GM19452 (cell line): ENCODE measurements around the gene CDC42EP2.

Experiments
- ATAC-seq: cut with Tn5 transposase; IDR thresholded peaks from one replicate; pipeline ENCODE4 v1.9.1; 2021; ENCODE audit not compliant: unreplicated experiment

CDC42EP2 gene

DNA sequence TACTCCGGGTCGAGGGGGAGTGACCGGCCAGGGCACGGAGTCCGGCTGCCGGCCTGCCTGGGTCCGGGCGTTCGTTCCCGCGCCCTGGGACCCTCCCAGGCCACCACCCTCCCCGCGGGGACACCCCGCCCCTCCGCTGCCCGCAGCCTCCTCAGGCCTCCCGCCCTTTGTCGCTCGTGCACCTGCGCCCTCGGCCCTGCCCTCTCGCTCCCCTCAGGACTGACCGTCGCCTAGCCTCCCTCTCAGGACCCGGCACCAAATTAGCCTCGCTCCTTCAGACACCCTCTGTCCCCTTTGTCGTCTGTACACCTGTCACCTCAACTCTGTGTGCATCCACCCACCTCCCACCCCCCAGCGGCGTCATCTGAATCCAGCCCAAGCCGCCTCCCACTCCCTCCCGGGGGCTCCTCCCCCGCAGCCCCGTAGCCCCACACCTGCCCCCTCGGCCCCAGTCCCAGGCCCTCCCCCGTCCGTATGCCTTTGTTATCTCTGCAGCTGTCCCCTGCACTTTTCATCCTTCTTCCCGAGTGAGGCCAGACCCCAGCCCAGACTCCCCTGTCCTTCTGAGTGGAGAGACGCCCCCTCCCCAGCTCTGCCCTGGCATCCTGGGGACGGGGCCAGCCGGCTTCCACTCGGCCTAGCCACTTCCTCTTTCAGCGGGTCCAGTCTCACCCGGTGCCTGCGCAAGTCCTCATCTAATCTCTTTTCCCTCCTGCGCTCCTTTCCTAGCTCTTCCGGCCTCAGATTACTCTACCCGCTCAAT lies 40.5 kb downstream of the CDC42EP2 start:
- ATAC-seq: peak; percentile 32

DNA sequence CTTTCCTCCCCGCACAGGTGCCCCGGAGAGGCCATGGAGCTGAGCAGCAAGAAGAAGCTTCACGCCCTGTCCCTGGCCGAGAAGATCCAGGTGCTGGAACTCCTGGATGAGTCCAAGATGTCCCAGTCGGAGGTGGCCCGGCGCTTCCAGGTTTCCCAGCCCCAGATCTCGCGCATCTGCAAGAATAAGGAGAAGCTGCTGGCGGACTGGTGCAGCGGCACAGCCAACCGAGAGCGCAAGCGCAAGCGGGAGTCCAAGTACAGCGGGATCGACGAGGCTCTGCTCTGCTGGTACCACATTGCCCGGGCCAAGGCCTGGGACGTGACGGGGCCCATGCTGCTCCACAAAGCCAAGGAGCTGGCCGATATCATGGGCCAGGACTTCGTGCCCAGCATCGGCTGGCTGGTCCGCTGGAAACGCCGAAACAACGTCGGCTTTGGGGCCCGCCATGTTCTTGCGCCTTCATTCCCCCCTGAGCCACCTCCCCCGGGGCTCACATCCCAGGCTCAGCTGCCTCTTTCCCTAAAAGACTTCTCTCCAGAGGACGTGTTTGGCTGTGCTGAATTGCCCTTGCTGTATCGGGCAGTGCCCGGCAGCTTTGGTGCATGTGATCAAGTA lies 41.2 kb downstream of the CDC42EP2 start:
- ATAC-seq: no peak

DNA sequence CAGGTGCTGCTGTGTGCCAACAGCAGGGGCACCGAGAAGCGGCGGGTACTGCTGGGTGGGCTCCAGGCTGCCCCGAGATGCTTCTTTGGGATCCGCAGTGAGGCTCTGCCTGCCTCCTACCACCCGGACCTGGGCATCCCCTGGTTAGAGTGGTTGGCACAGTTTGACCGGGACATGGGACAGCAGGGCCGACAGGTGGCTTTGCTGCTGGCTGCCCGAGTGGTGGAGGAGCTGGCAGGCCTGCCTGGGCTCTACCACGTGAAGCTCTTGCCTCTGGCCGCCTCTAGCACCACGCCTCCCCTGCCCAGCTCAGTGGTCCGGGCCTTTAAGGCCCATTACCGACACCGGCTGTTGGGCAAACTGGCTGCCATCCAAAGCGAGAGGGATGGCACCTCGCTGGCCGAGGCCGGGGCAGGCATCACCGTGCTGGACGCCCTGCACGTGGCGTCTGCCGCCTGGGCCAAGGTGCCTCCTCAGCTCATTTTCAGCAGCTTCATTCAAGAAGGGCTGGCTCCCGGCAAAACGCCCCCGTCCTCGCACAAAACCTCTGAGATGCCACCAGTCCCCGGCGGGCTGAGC lies 41.8 kb downstream of the CDC42EP2 start:
- ATAC-seq: no peak

DNA sequence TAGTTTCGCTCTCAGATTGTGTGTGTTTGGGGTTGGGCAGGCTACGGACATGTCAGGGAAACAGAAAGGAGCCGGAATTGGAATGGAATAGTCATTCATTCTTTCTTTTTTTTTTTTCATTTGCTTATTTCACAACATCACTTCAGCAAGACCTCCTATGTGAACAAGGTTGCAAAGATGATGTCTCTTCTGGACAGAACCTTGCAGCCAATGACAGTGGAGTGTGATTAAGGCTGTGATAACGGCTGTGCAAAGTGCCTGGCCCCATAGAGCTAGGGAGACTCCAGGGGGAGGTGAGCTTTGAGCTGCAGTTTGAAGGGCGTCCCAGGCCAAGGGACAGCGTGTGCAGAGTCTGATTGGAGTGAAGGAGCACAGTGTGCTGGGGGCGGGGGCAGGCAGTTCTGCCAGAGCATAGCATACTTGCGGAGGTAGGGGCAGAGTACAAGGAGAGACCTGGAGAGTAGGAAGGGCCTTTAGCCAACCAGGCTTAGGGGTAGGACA lies 43.2 kb downstream of the CDC42EP2 start:
- no peak for ATAC-seq

DNA sequence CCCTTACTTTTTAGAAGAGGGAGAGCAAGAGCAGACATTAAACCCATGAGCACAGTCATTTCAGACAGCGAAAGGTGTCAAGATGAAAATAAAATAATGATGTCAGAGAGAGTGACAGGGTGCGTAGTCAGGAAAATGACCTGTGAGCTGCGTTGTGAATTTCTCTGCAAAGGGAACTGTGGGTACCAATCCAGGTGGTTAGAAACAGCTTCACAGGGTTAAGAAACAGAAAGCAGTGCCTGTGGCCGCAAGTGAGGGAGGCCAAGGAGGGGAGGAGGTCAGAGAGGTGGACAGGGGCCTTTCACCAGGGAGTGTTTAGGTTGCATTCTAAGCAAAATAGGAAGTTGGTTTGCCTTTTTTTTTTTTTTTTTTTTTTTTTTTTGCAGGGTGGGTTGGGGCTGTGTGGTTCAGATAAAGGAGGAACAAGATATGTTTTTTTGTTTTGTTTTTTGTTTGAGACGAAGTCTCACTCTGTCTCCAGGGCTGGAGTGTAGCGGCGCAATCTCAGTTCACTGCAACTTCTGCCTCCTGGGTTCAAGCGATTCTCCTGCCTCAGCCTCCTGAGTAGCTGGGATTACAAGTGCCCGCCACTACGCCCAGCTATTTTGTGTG lies 47.8 kb downstream of the CDC42EP2 start:
- ATAC-seq: peak; percentile 63

DNA sequence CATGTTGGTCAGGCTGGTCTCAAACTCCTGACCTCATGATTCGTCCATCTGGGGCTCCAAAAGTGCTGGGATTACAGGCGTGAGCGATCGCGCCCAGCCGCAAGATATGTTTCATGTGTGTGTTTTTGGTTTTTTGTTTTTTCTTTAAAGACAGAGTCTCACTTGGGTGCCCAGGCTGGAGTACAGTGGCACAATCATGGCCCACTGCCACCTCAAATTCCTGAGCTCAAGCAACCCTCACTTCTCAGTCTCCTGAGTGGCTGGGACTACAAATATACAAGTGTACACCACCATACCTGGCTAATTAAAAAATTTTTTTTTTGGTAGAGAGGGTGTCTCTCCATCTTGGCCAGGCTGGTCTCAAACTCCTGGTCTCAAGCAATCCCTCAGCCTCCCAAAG lies 48.3 kb downstream of the CDC42EP2 start:
- ATAC-seq: no peak

DNA sequence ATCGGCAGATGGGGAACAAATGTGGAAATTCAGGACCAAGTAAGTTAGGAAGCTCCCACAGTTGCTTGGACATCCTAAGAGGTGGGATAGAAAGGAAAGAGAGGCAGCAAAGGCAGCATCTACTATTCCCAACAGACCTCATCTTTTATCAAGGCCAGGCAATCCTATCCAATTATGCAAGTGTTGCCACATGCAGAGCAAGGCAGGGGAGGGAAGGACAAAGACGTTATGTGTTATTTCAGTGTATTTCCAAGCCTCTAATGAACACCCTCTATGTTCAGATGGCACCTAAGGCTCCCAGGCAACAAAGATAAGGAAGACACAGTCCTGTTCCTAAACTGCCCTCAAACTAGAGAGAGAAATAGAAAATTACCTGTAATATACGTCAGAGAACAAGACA lies 49.1 kb downstream of the CDC42EP2 start:
- no peak for ATAC-seq

DNA sequence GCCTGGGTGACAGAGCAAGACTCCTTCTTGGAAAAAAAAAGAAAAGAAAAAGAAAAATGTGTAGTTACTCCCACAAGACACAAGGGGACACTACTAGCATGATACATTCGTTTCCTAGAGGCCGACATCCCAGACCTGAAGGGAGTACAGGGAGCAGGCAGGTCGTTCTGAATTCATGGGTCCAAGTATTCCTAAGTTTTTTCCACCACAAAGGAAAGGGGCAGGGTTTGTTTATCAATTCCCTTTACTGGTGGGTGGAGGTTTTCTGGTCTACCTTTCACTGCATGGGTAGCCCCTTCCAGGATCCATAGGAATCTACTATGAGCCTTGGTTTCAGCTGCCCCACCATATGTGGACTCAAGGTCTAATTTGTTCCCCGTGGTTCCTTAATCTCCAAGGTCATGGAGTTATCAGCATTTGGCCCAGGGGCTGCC lies 51.7 kb downstream of the CDC42EP2 start:
- ATAC-seq: no peak

DNA sequence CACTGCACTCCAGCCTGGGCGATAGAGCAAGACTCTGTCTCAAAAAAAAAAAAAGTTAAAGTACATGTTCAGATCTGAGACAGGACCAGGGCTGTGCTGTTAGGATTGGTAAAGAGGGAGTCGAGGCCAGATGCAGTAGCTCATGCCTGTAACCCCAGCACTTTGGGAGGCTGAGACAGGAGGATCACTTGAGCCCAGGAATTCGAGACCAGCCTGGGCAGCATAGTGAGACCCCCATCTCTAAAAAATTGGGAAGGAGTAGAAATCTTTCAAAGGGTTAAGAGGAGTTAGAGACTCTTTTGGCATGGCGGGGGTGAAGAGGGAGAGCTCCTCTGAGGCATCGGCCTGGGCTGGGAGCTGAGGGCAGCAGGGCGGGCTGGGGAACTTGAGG lies 56.0 kb downstream of the CDC42EP2 start:
- no peak for ATAC-seq
